Breast epithelium (tissue), 4 donors: Measurements from ENCODE around the gene PKD2L1. TPM values are rescaled to one million over a fixed set of nuclear protein-coding genes. Genes with fewer than 3 reads are reported as not detected.

Experiments
- DNase-seq, 2 donors: peaks; one replicate each; pipeline ENCODE4 v3.0.0-alpha.2; 2019; ENCODE audit warnings: low spot score in 2 of 2
- H3K27ac ChIP-seq, 2 donors: fragments of 200-600 bp; sonication (generic) in 1 of 2; one replicate each; pipeline ENCODE4 v1.5.1; 2016 to 2019; ENCODE audit warnings: mild to moderate bottlenecking in 1 of 2
- H3K27me3 ChIP-seq, 2 donors: fragments of 200-600 bp; sonication (generic) in 1 of 2; one replicate each; pipeline versions ENCODE4 v1.5.1 to v1.6.0; 2017 to 2019; ENCODE audit warnings: control low read depth in 1 of 2, mild to moderate bottlenecking in 1 of 2
- H3K36me3 ChIP-seq: fragments of 200-600 bp; one replicate; pipeline ENCODE4 v1.5.1; 2019
- H3K4me1 ChIP-seq, 2 donors: fragments of 200-600 bp; sonication (generic); one replicate each; pipeline ENCODE4 v1.5.1; 2016 to 2019; ENCODE audit warnings: control low read depth in 1 of 2
- H3K4me3 ChIP-seq, 3 donors: fragments of 200-600 bp; sonication (generic); 1 replicate in 2 of 3; 2 replicates in 1 of 3; pipeline ENCODE4 v1.5.1; 2016 to 2019; ENCODE audit warnings: mild to moderate bottlenecking in 3 of 3, moderate library complexity in 2 of 3
- H3K9me3 ChIP-seq, 2 donors: fragments of 200-600 bp; sonication (generic) in 1 of 2; one replicate each; pipeline ENCODE4 v1.5.1; 2016 to 2019; ENCODE audit warnings: control low read depth in 1 of 2
- CTCF ChIP-seq, 3 donors: fragments of 450-650 bp; IDR thresholded peaks; one replicate each; pipeline ENCODE4 v1.5.1; 2016 to 2017; ENCODE audit warnings: antibody characterized with exemption in 3 of 3, mild to moderate bottlenecking in 3 of 3, moderate library complexity in 3 of 3
- POLR2A ChIP-seq: fragments of 450-650 bp; IDR thresholded peaks from one replicate; pipeline ENCODE4 v1.6.1; 2016; ENCODE audit warnings: antibody characterized with exemption, mild to moderate bottlenecking, moderate library complexity
- POLR2AphosphoS5 ChIP-seq, 3 donors: sonication (generic); formaldehyde crosslinking; IDR thresholded peaks; one replicate each; pipeline ENCODE4 v1.6.1; 2017; ENCODE audit warnings: antibody characterized with exemption in 3 of 3
- intact Hi-C: fragments of 100-400 bp; cut with DNase I; formaldehyde crosslinking; loops from one replicate; pipeline ENCODE4 v1.15.1; 2023; ENCODE audit warnings: low total_unique reads
- total RNA-seq, 3 donors: library from RNA; depleted of rRNA; stranded (reverse); fragments of >200 nt; gene quantifications; one replicate each; pipeline ENCODE4 v1.1.0, GENCODE V29; 2016

PKD2L1 gene
- total RNA-seq, 3 donors from 2014 or later: 0.32 to 1.5 TPM; not detected in 1

DNA sequence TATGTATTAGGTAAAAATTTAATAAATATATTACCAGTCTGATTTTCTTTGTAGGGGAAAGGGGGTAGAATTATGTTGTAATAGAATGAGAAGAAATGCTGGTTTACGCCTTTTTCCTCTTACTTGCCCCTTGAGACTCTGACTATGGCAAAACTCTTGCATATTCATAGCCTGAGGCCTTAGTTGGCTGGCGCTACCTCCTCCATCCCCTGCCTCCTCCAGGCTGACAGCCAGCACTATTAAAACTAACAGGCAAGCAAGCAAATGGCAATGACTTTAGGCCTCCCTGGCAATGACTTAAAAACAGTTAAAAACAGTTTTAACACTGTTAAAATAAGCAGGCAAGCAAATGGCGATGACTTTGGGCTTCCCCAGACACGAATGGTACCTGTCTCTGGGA, 14.4 kb downstream of the PKD2L1 start:
- intact Hi-C loops: no loop called here
- peaks cover 0 to 4% of the 10 kb centered on the region in 2 donors for H3K27me3 ChIP-seq
- no peak for TF ChIP-seq POLR2AphosphoS5 (IDR thresholded peaks at IDR 0.05)
- no peaks in the 10 kb centered on the region for H3K9me3 ChIP-seq
- no peaks in the 10 kb centered on the region for H3K4me1 ChIP-seq
- DNase-seq: no peak
- H3K36me3 ChIP-seq: no peaks in the 10 kb centered on the region
- no peak overlapping the region for H3K27ac ChIP-seq
- H3K4me3 ChIP-seq: no peak overlapping the region

GRCh38 chr10:100311298-100311697, 18.7 kb downstream of the PKD2L1 start:
- no peaks in the 10 kb centered on the region for H3K36me3 ChIP-seq
- no peak overlapping the region for H3K27ac ChIP-seq
- TF ChIP-seq POLR2A (no peak), POLR2AphosphoS5 (IDR thresholded peaks at IDR 0.05) (no peak), CTCF (IDR thresholded peaks at IDR 0.05) (no peak)
- H3K27me3 ChIP-seq: peaks cover 0 to 2% of the 10 kb centered on the region in 2 donors
- DNase-seq: no peak
- no peaks in the 10 kb centered on the region for H3K9me3 ChIP-seq
- H3K4me3 ChIP-seq: no peak overlapping the region
- intact Hi-C loops: no loop called here
- no peaks in the 10 kb centered on the region for H3K4me1 ChIP-seq

GRCh38 chr10:100307684-100308083, 22.3 kb downstream of the PKD2L1 start:
- Histone ChIP-seq H3K9me3 (no peaks in the 10 kb centered on the region), H3K4me1 (no peaks in the 10 kb centered on the region), H3K27ac (no peak overlapping the region), H3K36me3 (no peaks in the 10 kb centered on the region), H3K27me3 (peaks cover 0 to 22% of the 10 kb centered on the region in 2 donors), H3K4me3 (no peak overlapping the region)
- DNase-seq: no peak
- intact Hi-C loops: no loop called here
- TF ChIP-seq POLR2AphosphoS5 (IDR thresholded peaks at IDR 0.05) (no peak), POLR2A (no peak), CTCF (IDR thresholded peaks at IDR 0.05) (no peak)

DNA sequence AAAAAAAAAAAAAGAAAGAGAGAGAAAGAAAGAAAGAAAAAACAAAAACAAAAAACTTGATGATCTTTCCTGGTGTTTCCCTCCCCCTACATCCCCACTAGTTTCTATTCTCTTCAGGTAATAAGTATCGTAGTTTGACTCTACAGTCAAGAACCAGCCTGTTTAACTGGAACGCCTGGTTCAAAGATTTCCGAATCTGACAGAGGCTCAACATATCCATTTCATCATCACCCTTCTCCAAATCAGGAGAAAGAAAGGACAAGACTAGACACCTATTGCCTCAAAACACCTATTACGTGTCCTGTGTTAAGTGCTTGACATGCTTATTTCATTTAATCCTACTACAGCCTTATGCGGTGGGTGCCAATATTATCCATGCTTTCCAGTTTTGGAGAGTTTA, 23.2 kb downstream of the PKD2L1 start:
- Histone ChIP-seq H3K27me3 (peaks cover 0 to 22% of the 10 kb centered on the region in 2 donors), H3K4me3 (no peak overlapping the region), H3K9me3 (no peaks in the 10 kb centered on the region), H3K27ac (no peak overlapping the region), H3K4me1 (no peaks in the 10 kb centered on the region), H3K36me3 (no peaks in the 10 kb centered on the region)
- intact Hi-C loops: no loop called here
- no peak for TF ChIP-seq CTCF (IDR thresholded peaks at IDR 0.05)
- TF ChIP-seq POLR2AphosphoS5 (IDR thresholded peaks at IDR 0.05): no peak
- TF ChIP-seq POLR2A: no peak
- no peak for DNase-seq

- Histone ChIP-seq H3K36me3 (no peaks in the 10 kb centered on the region), H3K27me3 (peaks cover 0 to 22% of the 10 kb centered on the region in 2 donors), H3K4me3 (no peak overlapping the region), H3K4me1 (no peaks in the 10 kb centered on the region), H3K27ac (no peak overlapping the region), H3K9me3 (no peaks in the 10 kb centered on the region)
- intact Hi-C loops: no loop called here
- no peak for DNase-seq
- no peak for TF ChIP-seq CTCF (IDR thresholded peaks at IDR 0.05)
- no peak for TF ChIP-seq POLR2A
- TF ChIP-seq POLR2AphosphoS5 (IDR thresholded peaks at IDR 0.05): no peak
Measured at GRCh38 chr10:100304414-100304813, 25.6 kb downstream of the PKD2L1 start.
